H1 (cell line): ENCODE data around the gene SLC39A11. TPM values are rescaled to one million over a fixed set of nuclear protein-coding genes. Genes with fewer than 3 reads are reported as not detected.
"Not testable (repeated sequence)": the region's sequence is repeated elsewhere in the genome, so short reads cannot be mapped to it uniquely, and the experiment has no call there.

Experiments
- CTCF ChIA-PET: fragments of 300-600 bp; sonication (Branson Sonifier 250); formaldehyde crosslinking; loops from one replicate; lab custom pipeline; 2021; ENCODE audit not compliant: partially characterized antibody; lab: Charles Lee
- POLR2A ChIA-PET: fragments of 300-600 bp; sonication (Branson Sonifier 250); formaldehyde crosslinking; loops from one replicate; lab custom pipeline; 2021; ENCODE audit warnings: inconsistent platforms; ENCODE audit not compliant: partially characterized antibody; lab: Charles Lee
- DNase-seq, 2 experiments: peaks; one replicate each; pipeline versions ENCODE4 v3.0.0 to v3.0.0-alpha.2; 2010 to 2022; ENCODE audit warnings: low spot score in 2 of 2, low read depth in 1 of 2, mixed read lengths in 1 of 2
- FAIRE-seq: peaks from 2 replicates; lab custom pipeline; 2011; peaks lifted over from hg19 to GRCh38; lab: Jason Lieb, UNC
- H2AFZ ChIP-seq: 2 replicates; pipeline ENCODE4 v1.8.1; 2012; ENCODE audit warnings: low read length, inconsistent platforms
- H2AK5ac ChIP-seq: 2 replicates; pipeline ENCODE4 v1.6.1; 2013; ENCODE audit warnings: low read depth, low read length
- H2BK120ac ChIP-seq: replicated peaks from 2 replicates; pipeline ENCODE3; 2013; ENCODE audit warnings: low read depth, low read length, inconsistent platforms
- H2BK12ac ChIP-seq: 2 replicates; pipeline ENCODE4 v1.6.1; 2013; ENCODE audit warnings: low read depth, low read length
- H2BK15ac ChIP-seq: 2 replicates; pipeline ENCODE4 v1.6.1; 2013; ENCODE audit warnings: low read length
- H2BK20ac ChIP-seq: 2 replicates; pipeline ENCODE4 v1.6.1; 2013; ENCODE audit warnings: low read length
- H2BK5ac ChIP-seq: 2 replicates; pipeline ENCODE4 v1.6.1; 2013; ENCODE audit warnings: low read depth, low read length
- H3K14ac ChIP-seq: 2 replicates; pipeline ENCODE4 v1.6.1; 2013; ENCODE audit warnings: inconsistent platforms; ENCODE audit not compliant: insufficient read length
- H3K18ac ChIP-seq: 2 replicates; pipeline ENCODE4 v1.6.1; 2013; ENCODE audit warnings: low read length; ENCODE audit errors: extremely low read depth
- H3K23ac ChIP-seq: 2 replicates; pipeline ENCODE4 v1.6.1; 2013; ENCODE audit warnings: inconsistent platforms; ENCODE audit not compliant: insufficient read length
- H3K23me2 ChIP-seq: 2 replicates; pipeline ENCODE4 v1.6.1; 2013; ENCODE audit warnings: low read depth, low read length
- H3K27ac ChIP-seq: 2 replicates; pipeline ENCODE4 v1.6.1; 2011; ENCODE audit warnings: low read depth, low read length, inconsistent platforms
- H3K27me3 ChIP-seq, 4 experiments: replicated peaks in 1 of 4; 1 replicate in 1 of 4; 2 replicates in 3 of 4; pipeline versions ENCODE4 v1.6.1 to v1.8.1; 2011 to 2013; ENCODE audit warnings: low read length in 3 of 4, mild to moderate bottlenecking in 3 of 4, inconsistent platforms in 2 of 4, mixed read lengths in 2 of 4, moderate library complexity in 1 of 4; ENCODE audit not compliant: control insufficient read depth in 3 of 4, insufficient read depth in 3 of 4; ENCODE audit errors: extremely low read depth in 1 of 4
- H3K36me3 ChIP-seq, 4 experiments: 2 replicates each; pipeline versions ENCODE4 v1.6.1 to v1.8.1; 2011 to 2013; ENCODE audit warnings: mild to moderate bottlenecking in 4 of 4, low read length in 3 of 4, moderate library complexity in 2 of 4, control low read depth in 1 of 4, inconsistent platforms in 1 of 4; ENCODE audit not compliant: insufficient read depth in 4 of 4, control insufficient read depth in 2 of 4
- H3K4ac ChIP-seq: replicated peaks from 2 replicates; pipeline ENCODE3; 2013; ENCODE audit warnings: low read length, low read depth, mixed read lengths, inconsistent platforms; ENCODE audit not compliant: insufficient read length
- H3K4me1 ChIP-seq, 4 experiments: replicated peaks in 1 of 4; 1 replicate in 1 of 4; 2 replicates in 3 of 4; pipeline versions ENCODE4 v1.6.1 to v1.8.1; 2011 to 2013; ENCODE audit warnings: low read length in 3 of 4, inconsistent platforms in 2 of 4, mixed read lengths in 1 of 4; ENCODE audit not compliant: insufficient read depth in 4 of 4, control insufficient read depth in 3 of 4
- H3K4me2 ChIP-seq, 2 experiments: 2 replicates each; pipeline versions ENCODE4 v1.6.1 to v1.8.1; 2011 to 2013; ENCODE audit warnings: low read depth in 2 of 2, low read length in 2 of 2, control low read depth in 1 of 2, inconsistent platforms in 1 of 2, mild to moderate bottlenecking in 1 of 2; ENCODE audit not compliant: insufficient read depth in 1 of 2
- H3K4me3 ChIP-seq, 4 experiments: fragments of 200-600, 300-600 bp in 1 of 4; sonication (generic), shearing (Covaris generic), sonication (Bioruptor Twin) in 1 of 4; 2 replicates each; pipeline versions ENCODE4 v1.5.1 to v1.8.1; 2011 to 2016; ENCODE audit warnings: low read length in 4 of 4, low read depth in 3 of 4, control low read depth in 2 of 4, inconsistent platforms in 2 of 4, mild to moderate bottlenecking in 2 of 4, mixed read lengths in 1 of 4, moderate library complexity in 1 of 4; ENCODE audit not compliant: insufficient read depth in 2 of 4; ENCODE audit errors: extremely low read depth in 1 of 4
- H3K56ac ChIP-seq: replicated peaks from 2 replicates; pipeline ENCODE3; 2013; ENCODE audit warnings: low read depth, mild to moderate bottlenecking, mixed read lengths, low read length, inconsistent platforms; ENCODE audit not compliant: insufficient read length
- H3K79me1 ChIP-seq: 2 replicates; pipeline ENCODE4 v1.6.1; 2013; ENCODE audit warnings: low read depth, low read length, control low read depth
- H3K79me2 ChIP-seq, 2 experiments: 2 replicates each; pipeline versions ENCODE4 v1.6.1 to v1.8.1; 2012 to 2013; ENCODE audit warnings: low read length in 2 of 2, mild to moderate bottlenecking in 2 of 2, inconsistent platforms in 1 of 2; ENCODE audit not compliant: insufficient read depth in 2 of 2, control insufficient read depth in 1 of 2
- H3K9ac ChIP-seq, 4 experiments: replicated peaks in 1 of 4; 1 replicate in 1 of 4; 2 replicates in 3 of 4; pipeline versions ENCODE4 v1.6.1 to v1.8.1; 2011 to 2013; ENCODE audit warnings: low read depth in 3 of 4, low read length in 3 of 4, control low read depth in 2 of 4, mild to moderate bottlenecking in 2 of 4, moderate library complexity in 2 of 4, inconsistent platforms in 1 of 4; ENCODE audit errors: extremely low read depth in 1 of 4
- H3K9me3 ChIP-seq, 2 experiments: 2 replicates each; pipeline versions ENCODE4 v1.6.1 to v1.8.1; 2012 to 2013; ENCODE audit warnings: mild to moderate bottlenecking in 2 of 2, moderate library complexity in 2 of 2, control low read depth in 1 of 2, inconsistent platforms in 1 of 2, low read depth in 1 of 2, low read length in 1 of 2, mixed read lengths in 1 of 2; ENCODE audit not compliant: insufficient read depth in 2 of 2
- H4K20me1 ChIP-seq, 2 experiments: replicated peaks in 1 of 2; 2 replicates each; pipeline versions ENCODE3 to v1.8.1; 2011 to 2013; ENCODE audit warnings: inconsistent platforms in 2 of 2, low read length in 2 of 2, mild to moderate bottlenecking in 1 of 2; ENCODE audit not compliant: insufficient read depth in 2 of 2, control insufficient read depth in 1 of 2
- H4K5ac ChIP-seq: 2 replicates; pipeline ENCODE4 v1.6.1; 2013; ENCODE audit warnings: low read length, low read depth, mixed read lengths, inconsistent platforms; ENCODE audit not compliant: insufficient read length
- H4K8ac ChIP-seq: 2 replicates; pipeline ENCODE4 v1.8.0; 2013; ENCODE audit warnings: mild to moderate bottlenecking, moderate library complexity, low read length, inconsistent platforms; ENCODE audit not compliant: insufficient read depth; ENCODE audit errors: extremely low read depth
- H4K91ac ChIP-seq: replicated peaks from 2 replicates; pipeline ENCODE3; 2013; ENCODE audit warnings: low read length, mixed read lengths, inconsistent platforms; ENCODE audit not compliant: insufficient read length
- WGBS, 2 experiments: shearing (Covaris generic) in 1 of 2; methylation state at CpG; one replicate each; pipeline versions ENCODE4 v1.1.6 to v1.1.7; 2013 to 2015; ENCODE audit warnings: low lambda C conversion rate in 2 of 2, mixed read lengths in 2 of 2, inconsistent platforms in 1 of 2, low coverage in 1 of 2, missing lambda C conversion rate in 1 of 2; ENCODE audit not compliant: insufficient replicate concordance in 2 of 2, insufficient coverage in 1 of 2, insufficient read length in 1 of 2; ENCODE audit errors: extremely low coverage in 1 of 2, missing lambda C conversion rate in 1 of 2; 5-methylcytosine and 5-hydroxymethylcytosine counted together
- polyA plus RNA-seq, 7 experiments: library from polyadenylated mRNA; depleted of rRNA in 3 of 7; stranded (reverse) in 5 of 7; unstranded in 2 of 7; fragments of >200 nt in 5 of 7; fragments of 200-250 nt in 2 of 7; gene quantifications; 1 replicate in 5 of 7; 2 replicates in 1 of 7; 4 replicates in 1 of 7; pipeline versions ENCODE4 v1.2.1 to v1.2.3, GENCODE V29; 2011 to 2013; ENCODE audit warnings: missing spikeins in 2 of 7, mixed read lengths in 2 of 7
- total RNA-seq: library from RNA; stranded (reverse); fragmentation: NEBNext Ultra II Directional; extraction: Animal tissue kit (Norgen Biotek cat#: 25700); gene quantifications from 2 replicates; pipeline ENCODE4 v1.2.1, GENCODE V29; 2021

The SLC39A11 gene
- total and polyA plus RNA-seq, 2 of the 8 experiments (the other 6 are each of a cell fraction or from before 2014, with no cell fraction given), result 12.2 to 19.6 TPM

DNA sequence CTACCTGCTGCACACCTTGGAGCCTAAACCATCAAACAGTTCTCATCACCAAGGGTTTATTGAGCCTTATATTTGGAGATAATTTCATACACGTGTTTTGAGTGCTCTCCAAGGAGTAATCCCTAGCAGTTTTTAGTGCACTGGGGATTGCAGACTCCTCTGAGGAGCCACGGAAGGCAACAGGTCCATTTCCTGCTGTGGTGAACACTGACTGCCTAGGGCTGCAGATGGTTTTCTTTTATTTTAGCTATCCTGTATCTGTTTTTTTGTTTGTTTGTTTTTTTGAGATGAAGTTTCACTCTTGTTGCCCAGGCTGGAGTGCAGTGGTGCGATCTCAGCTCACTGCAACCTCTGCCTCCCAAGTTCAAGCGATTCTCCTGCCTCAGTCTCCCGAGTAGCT, 93.0 kb downstream of the SLC39A11 start:
- CTCF ChIA-PET, result interaction anchor here (0.7 to 2.2 kb wide), 4 partner anchors 13 to 1381 kb away, joined by 3 to 14 read pairs (median 6); no protein-coding TSS in a partner anchor
- H3K79me1 ChIP-seq, H4K8ac ChIP-seq, H3K4me2 ChIP-seq, H4K5ac ChIP-seq, H3K36me3 ChIP-seq, DNase-seq, H2BK120ac ChIP-seq, H3K56ac ChIP-seq, H2BK20ac ChIP-seq, H2BK12ac ChIP-seq, H3K23me2 ChIP-seq, FAIRE-seq, H4K20me1 ChIP-seq, H3K18ac ChIP-seq, H4K91ac ChIP-seq, H3K27ac ChIP-seq, H2AK5ac ChIP-seq, H3K9me3 ChIP-seq, H2BK15ac ChIP-seq, H3K14ac ChIP-seq, H3K4me3 ChIP-seq, H2AFZ ChIP-seq, H3K27me3 ChIP-seq, H3K4me1 ChIP-seq, H2BK5ac ChIP-seq, H3K9ac ChIP-seq, H3K4ac ChIP-seq, POLR2A ChIA-PET, H3K79me2 ChIP-seq, H3K23ac ChIP-seq: not testable (repeated sequence)
- WGBS, 2 experiments, result 88% methylated on average over 5 of the region's 5 CpGs; no CpG with 5 or more reads in 1 of the 2 experiments
